ENCODE data around the gene CRELD1. TPM values are rescaled to one million over a fixed set of nuclear protein-coding genes. Genes with fewer than 3 reads are reported as not detected.

The CRELD1 gene
- total and polyA plus RNA-seq, 8 donors = 29.9 to 81.2 (median 66.7) TPM

DNA sequence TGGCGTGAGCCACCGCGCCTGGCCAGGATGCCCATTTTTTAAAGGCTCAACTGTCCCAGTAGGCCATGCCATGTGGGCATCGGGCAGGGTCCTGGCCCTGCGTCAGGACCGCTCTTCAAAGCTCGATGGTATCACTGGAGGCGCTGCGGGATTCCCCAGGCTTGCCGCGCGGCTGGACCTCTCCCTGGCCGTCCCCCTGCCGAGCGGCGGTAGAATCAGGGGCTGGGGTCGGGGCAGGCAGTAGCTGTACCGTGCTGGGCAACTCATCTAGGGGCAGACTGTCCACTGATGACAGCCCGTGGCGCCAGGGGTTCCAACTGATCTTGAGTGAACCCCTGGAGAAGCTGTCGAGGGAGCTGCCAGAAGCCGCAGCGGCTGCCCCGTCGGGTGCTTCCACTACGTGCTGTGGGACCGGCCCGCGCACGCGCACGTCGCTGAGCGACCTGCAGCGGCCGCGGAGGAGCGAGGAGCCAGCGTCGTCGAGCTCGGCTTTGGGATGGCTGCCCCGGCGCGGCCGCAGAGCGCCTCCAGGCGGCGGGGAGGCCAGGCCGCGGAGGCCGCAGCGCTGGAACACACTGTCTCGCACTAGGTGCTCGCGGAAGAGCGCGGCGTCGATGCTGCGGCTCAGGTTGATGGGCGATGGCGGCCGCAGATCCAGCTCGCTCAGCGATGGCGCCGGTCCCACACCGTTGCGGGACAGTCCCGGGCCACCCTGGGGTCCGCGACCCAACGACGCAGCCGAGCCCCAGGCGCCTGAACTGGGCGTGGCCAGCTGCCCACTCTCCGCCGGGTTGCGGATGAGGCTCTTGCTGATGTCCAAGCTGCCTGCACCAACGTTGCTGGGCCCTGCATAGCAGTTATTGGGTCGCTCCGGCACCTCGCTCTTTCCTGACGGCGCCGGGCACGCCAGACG lies 12.7 kb downstream of the CRELD1 start:
- intact Hi-C loops (cut with DNase I) = no loop called here
- H3K4me1 ChIP-seq = peaks cover 0 to 5% of the 10 kb centered on the region in 2 donors
- ATAC-seq = peak; percentile 94
- H3K27me3 ChIP-seq = peaks cover 0 to 6% of the 10 kb centered on the region in 2 donors
- TF ChIP-seq, protein P1, sequence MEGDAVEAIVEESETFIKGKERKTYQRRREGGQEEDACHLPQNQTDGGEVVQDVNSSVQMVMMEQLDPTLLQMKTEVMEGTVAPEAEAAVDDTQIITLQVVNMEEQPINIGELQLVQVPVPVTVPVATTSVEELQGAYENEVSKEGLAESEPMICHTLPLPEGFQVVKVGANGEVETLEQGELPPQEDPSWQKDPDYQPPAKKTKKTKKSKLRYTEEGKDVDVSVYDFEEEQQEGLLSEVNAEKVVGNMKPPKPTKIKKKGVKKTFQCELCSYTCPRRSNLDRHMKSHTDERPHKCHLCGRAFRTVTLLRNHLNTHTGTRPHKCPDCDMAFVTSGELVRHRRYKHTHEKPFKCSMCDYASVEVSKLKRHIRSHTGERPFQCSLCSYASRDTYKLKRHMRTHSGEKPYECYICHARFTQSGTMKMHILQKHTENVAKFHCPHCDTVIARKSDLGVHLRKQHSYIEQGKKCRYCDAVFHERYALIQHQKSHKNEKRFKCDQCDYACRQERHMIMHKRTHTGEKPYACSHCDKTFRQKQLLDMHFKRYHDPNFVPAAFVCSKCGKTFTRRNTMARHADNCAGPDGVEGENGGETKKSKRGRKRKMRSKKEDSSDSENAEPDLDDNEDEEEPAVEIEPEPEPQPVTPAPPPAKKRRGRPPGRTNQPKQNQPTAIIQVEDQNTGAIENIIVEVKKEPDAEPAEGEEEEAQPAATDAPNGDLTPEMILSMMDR (IDR thresholded peaks at IDR 0.05) = peak; percentile 58 to 64
- H3K9me3 ChIP-seq = no peaks in the 10 kb centered on the region
- H3K4me3 ChIP-seq = peak overlapping the region; percentile 51 to 55
- DNase-seq = peak; percentile 80 to 96 (median 90)
- peak overlapping the region; percentile 76 to 79 for H3K27ac ChIP-seq
- H3K36me3 ChIP-seq = peaks cover 0 to 29% of the 10 kb centered on the region in 2 donors

- peaks cover 8 to 15% of the 10 kb centered on the region in 2 donors for H3K4me1 ChIP-seq
- intact Hi-C loops (cut with DNase I) = no loop called here
- no peaks in the 10 kb centered on the region for H3K9me3 ChIP-seq
- peak; percentile 42 to 92 (median 76) for DNase-seq
- H3K4me3 ChIP-seq = peak overlapping the region; percentile 51 to 55
- peak overlapping the region; percentile 76 to 79 for H3K27ac ChIP-seq
- ATAC-seq = peak; percentile 91
- H3K36me3 ChIP-seq = peaks cover 0 to 22% of the 10 kb centered on the region in 2 donors
- TF ChIP-seq, protein P1 (IDR thresholded peaks at IDR 0.05) = peak; percentile 39 to 56
- peaks cover 0 to 15% of the 10 kb centered on the region in 2 donors for H3K27me3 ChIP-seq
Observed at GRCh38 chr3:9947025-9947995, 13.7 kb downstream of the CRELD1 start.

GRCh38 chr3:9948586-9948985 lies 15.0 kb downstream of the CRELD1 start:
- no peak for ATAC-seq
- TF ChIP-seq, protein P1 (IDR thresholded peaks at IDR 0.05) = no peak
- no peak overlapping the region for H3K27ac ChIP-seq
- H3K4me1 ChIP-seq = peaks cover 8 to 17% of the 10 kb centered on the region in 2 donors
- H3K27me3 ChIP-seq = peaks cover 0 to 17% of the 10 kb centered on the region in 2 donors
- H3K9me3 ChIP-seq = no peaks in the 10 kb centered on the region
- peaks cover 0 to 10% of the 10 kb centered on the region in 2 donors for H3K36me3 ChIP-seq
- no peak for DNase-seq
- no peak overlapping the region for H3K4me3 ChIP-seq
- intact Hi-C loops (cut with DNase I) = no loop called here

DNA sequence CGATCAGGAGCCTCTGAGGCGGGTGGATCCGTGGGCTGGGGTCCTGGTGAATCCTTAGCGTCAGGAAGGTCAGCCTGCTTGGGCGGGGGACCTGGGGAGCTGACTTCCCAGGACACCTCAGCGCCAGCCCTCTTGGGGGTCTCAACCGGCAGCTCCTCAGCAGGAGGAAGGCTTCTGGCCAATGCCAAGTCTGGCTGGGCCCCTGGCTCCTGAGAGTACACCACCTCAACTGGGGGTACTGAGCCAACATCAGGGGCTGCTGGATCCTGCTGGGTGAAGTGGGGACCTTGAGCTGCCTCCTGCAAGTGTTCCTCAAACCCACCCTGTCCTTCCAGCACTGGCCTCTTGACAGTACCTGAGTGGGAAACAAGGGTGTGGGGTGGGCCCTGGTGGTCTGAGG lies 15.5 kb downstream of the CRELD1 start:
- peaks cover 8 to 17% of the 10 kb centered on the region in 2 donors for H3K4me1 ChIP-seq
- H3K36me3 ChIP-seq = peaks cover 0 to 6% of the 10 kb centered on the region in 2 donors
- no peaks in the 10 kb centered on the region for H3K9me3 ChIP-seq
- no peak overlapping the region for H3K27ac ChIP-seq
- peaks cover 0 to 17% of the 10 kb centered on the region in 2 donors for H3K27me3 ChIP-seq
- DNase-seq (no peak), ATAC-seq (no peak)
- no peak overlapping the region for H3K4me3 ChIP-seq
- TF ChIP-seq, protein P1 (IDR thresholded peaks at IDR 0.05) = no peak
- intact Hi-C loops (cut with DNase I) = no loop called here
